K562 (cell line): ENCODE data around the gene BCL11A. TPM values are rescaled to one million over a fixed set of nuclear protein-coding genes. Genes with fewer than 3 reads are reported as not detected.

Source experiments
- ATAC-seq: fragments of 200-7000 bp; cut with Tn5 transposase; 3 replicates; pipeline ENCODE4 v1.9.1; 2020; ENCODE audit warnings: moderate library complexity
- BruUV-seq: library from RNA; stranded (reverse); fragments of 400-500 nt; replicated peaks from 2 replicates; lab custom pipeline; 2021; lab: Mats Ljungman, UMichigan
- CTCF ChIA-PET: fragments of 300-600 bp; formaldehyde crosslinking; extraction: SDS; loops from one replicate; lab custom pipeline; 2021; ENCODE audit warnings: low intra/inter-chr PET ratio; lab: Yijun Ruan, JAX
- POLR2A ChIA-PET: fragments of 300-600, 350-650 bp; sonication (Branson Sonifier 250); formaldehyde crosslinking; extraction: SDS; loops from one replicate; lab custom pipeline; 2021; ENCODE audit warnings: antibody characterized with exemption, inconsistent platforms; lab: Yijun Ruan, JAX
- DNase-seq, 4 experiments: peaks; one replicate each; pipeline versions ENCODE4 v3.0.0 to v3.0.0-alpha.2; 2011 to 2018; ENCODE audit warnings: low spot score in 3 of 4, mixed read lengths in 3 of 4; ENCODE audit errors: extremely low read depth in 1 of 4
- FAIRE-seq: peaks from 2 replicates; lab custom pipeline; 2011; peaks lifted over from hg19 to GRCh38; lab: Jason Lieb, UNC
- H2AFZ ChIP-seq: 2 replicates; pipeline ENCODE4 v1.6.0; 2011; ENCODE audit warnings: low read depth, low read length, control low read depth, inconsistent platforms
- H3K27ac ChIP-seq: fragments of 200-600 bp; 3 replicates; pipeline ENCODE4 v1.8.0; 2011; ENCODE audit warnings: low read depth, mild to moderate bottlenecking, control low read depth, inconsistent platforms, low read length, moderate library complexity, mixed read lengths; ENCODE audit errors: extremely low read depth
- H3K27me3 ChIP-seq, 2 experiments: fragments of 300-600 bp in 1 of 2; 2 replicates in 1 of 2; 3 replicates in 1 of 2; pipeline versions ENCODE4 v1.6.0 to v1.8.0; 2011; ENCODE audit warnings: inconsistent platforms in 2 of 2, low read length in 2 of 2, mild to moderate bottlenecking in 1 of 2, mixed read lengths in 1 of 2, moderate library complexity in 1 of 2; ENCODE audit not compliant: control insufficient read depth in 2 of 2, insufficient read depth in 2 of 2
- H3K36me3 ChIP-seq: fragments of 300-600 bp; 3 replicates; pipeline ENCODE4 v1.8.0; 2011; ENCODE audit warnings: mild to moderate bottlenecking, low read length, inconsistent platforms; ENCODE audit not compliant: control insufficient read depth, insufficient read depth
- H3K4me1 ChIP-seq, 2 experiments: fragments of 200-600 bp in 1 of 2; replicated peaks in 1 of 2; 2 replicates in 1 of 2; 3 replicates in 1 of 2; pipeline versions ENCODE4 v1.5.1 to v1.8.0; 2011; ENCODE audit warnings: inconsistent platforms in 2 of 2, low read length in 2 of 2, mild to moderate bottlenecking in 1 of 2, mixed read lengths in 1 of 2, moderate library complexity in 1 of 2; ENCODE audit not compliant: control insufficient read depth in 2 of 2, insufficient read depth in 2 of 2
- H3K4me2 ChIP-seq: 2 replicates; pipeline ENCODE4 v1.6.1; 2011; ENCODE audit warnings: low read length, control low read depth, inconsistent platforms, mixed read lengths; ENCODE audit not compliant: insufficient read depth
- H3K4me3 ChIP-seq: fragments of 200-600 bp; sonication (generic), shearing (Covaris generic); 2 replicates; pipeline ENCODE4 v1.5.1; 2016; ENCODE audit warnings: control low read depth, inconsistent platforms
- H3K79me2 ChIP-seq: fragments of 200-600 bp; 3 replicates; pipeline ENCODE4 v1.8.0; 2011; ENCODE audit warnings: low read length, inconsistent platforms; ENCODE audit not compliant: control insufficient read depth, insufficient read depth
- H3K9ac ChIP-seq, 2 experiments: 2 replicates each; pipeline versions ENCODE4 v1.6.0 to v1.6.1; 2011; ENCODE audit warnings: low read depth in 2 of 2, low read length in 2 of 2, control low read depth in 1 of 2, inconsistent platforms in 1 of 2, mild to moderate bottlenecking in 1 of 2, mixed read lengths in 1 of 2; ENCODE audit not compliant: insufficient read depth in 1 of 2
- H3K9me1 ChIP-seq: one replicate; pipeline ENCODE4 v1.6.0; 2011; ENCODE audit warnings: inconsistent platforms, mild to moderate bottlenecking, low read length, moderate library complexity; ENCODE audit not compliant: control insufficient read depth, insufficient read depth
- H3K9me3 ChIP-seq: replicated peaks from 2 replicates; pipeline ENCODE4 v1.5.1; 2011; ENCODE audit warnings: low read depth, low read length, inconsistent platforms; ENCODE audit not compliant: control insufficient read depth, insufficient read depth
- H4K20me1 ChIP-seq: replicated peaks from 2 replicates; pipeline ENCODE4 v1.6.1; 2011; ENCODE audit warnings: low read length, inconsistent platforms, mixed read lengths; ENCODE audit not compliant: control insufficient read depth, insufficient read depth
- AFF4 ChIP-seq: sonication (generic); formaldehyde crosslinking; IDR thresholded peaks from 2 replicates; pipeline ENCODE4 v1.8.0; 2023; ENCODE audit warnings: mild to moderate bottlenecking, missing genetic modification reagents
- CCAR2 ChIP-seq: fragments of 200-400 bp; formaldehyde crosslinking; IDR thresholded peaks from 2 replicates; pipeline ENCODE4 v1.6.1; 2017; ENCODE audit warnings: mild to moderate bottlenecking, low read depth, low read length
- MEF2A ChIP-seq: IDR thresholded peaks from 2 replicates; pipeline ENCODE4 v1.6.1; 2011; ENCODE audit warnings: low read depth, mild to moderate bottlenecking, low read length, moderate library complexity; ENCODE audit not compliant: control insufficient read depth
- NEUROD1 ChIP-seq: fragments of 150-350 bp; IDR thresholded peaks from 2 replicates; pipeline ENCODE4 v1.6.1; 2014; ENCODE audit warnings: borderline replicate concordance, low read length, low read depth; ENCODE audit not compliant: partially characterized antibody
- PTRF ChIP-seq: fragments of 450-650 bp; IDR thresholded peaks from 2 replicates; pipeline ENCODE4 v1.6.1; 2016; ENCODE audit warnings: mild to moderate bottlenecking, missing genetic modification characterization, missing compliant biosample characterization
- PURB ChIP-seq: sonication (generic); formaldehyde crosslinking; IDR thresholded peaks from 2 replicates; pipeline ENCODE4 v1.9.0; 2021; ENCODE audit warnings: low read depth, mild to moderate bottlenecking, missing genetic modification reagents
- RBM14 ChIP-seq: fragments of 200-400 bp; formaldehyde crosslinking; IDR thresholded peaks from 2 replicates; pipeline ENCODE4 v1.6.1; 2018; ENCODE audit warnings: low read depth, mild to moderate bottlenecking, low read length, moderate library complexity, borderline replicate concordance; ENCODE audit not compliant: insufficient read depth
- REST ChIP-seq, 2 experiments: fragments of 450-650 bp; formaldehyde crosslinking in 1 of 2; IDR thresholded peaks; 2 replicates each; pipeline versions ENCODE4 v1.4.0 to v1.6.1; 2014 to 2020; ENCODE audit warnings: mild to moderate bottlenecking in 2 of 2, borderline replicate concordance in 1 of 2, low read depth in 1 of 2
- TCFL5 ChIP-seq: fragments of 250-450 bp; sonication (Bioruptor Pico); conservative IDR thresholded peaks from 2 replicates; pipeline ENCODE4 v1.6.1; 2021; ENCODE audit warnings: mild to moderate bottlenecking, moderate library complexity, matching md5 sums
- ZNF431 ChIP-seq: sonication (generic); formaldehyde crosslinking; IDR thresholded peaks from 2 replicates; pipeline ENCODE4 v1.8.0; 2022; ENCODE audit warnings: mild to moderate bottlenecking, missing genetic modification reagents
- ZSCAN29 ChIP-seq: fragments of 450-650 bp; IDR thresholded peaks from 2 replicates; pipeline ENCODE4 v1.6.1; 2017
- WGBS: fragments of 100-300 bp; shearing (Covaris generic); methylation state at CpG from one replicate; pipeline ENCODE4 v1.1.6; 2016; ENCODE audit warnings: low coverage, mixed read lengths; ENCODE audit not compliant: insufficient coverage; ENCODE audit errors: missing lambda C conversion rate; 5-methylcytosine and 5-hydroxymethylcytosine counted together
- in situ Hi-C: fragments of 300-500 bp; cut with MboI; formaldehyde crosslinking; loops from 4 replicates; pipeline ENCODE4 v1.15.0; 2018; ENCODE audit warnings: inconsistent platforms, mixed read lengths
- intact Hi-C: fragments of 100-400 bp; cut with micrococcal nuclease; formaldehyde crosslinking; loops from 2 replicates; pipeline ENCODE4 v1.14.2; 2022
- polyA plus RNA-seq, 8 experiments: library from polyadenylated mRNA; depleted of rRNA in 4 of 8; stranded (reverse) in 5 of 8; unstranded in 3 of 8; fragments of >200 nt; fragmentation: Nextera tagmentation in 2 of 8; fragmentation: Illumina TruSeq in 1 of 8; extraction: Ambion mirVana in 2 of 8; extraction: Trizol in 1 of 8; gene quantifications; 2 replicates each; pipeline versions ENCODE4 v1.2.1 to v1.2.3, GENCODE V29; 2011 to 2014; ENCODE audit warnings: inconsistent platforms in 1 of 8, missing spikeins in 1 of 8
- total RNA-seq, 7 experiments: library from RNA; depleted of rRNA in 6 of 7; stranded (reverse); fragments of >200 nt in 6 of 7; fragmentation: Illumina TruSeq in 2 of 7; extraction: Trizol in 2 of 7; gene quantifications; 2 replicates each; pipeline versions ENCODE4 v1.2.1 to v1.2.3, GENCODE V29; 2011 to 2021; ENCODE audit warnings: low replicate concordance in 1 of 7

Gene BCL11A
- total and polyA plus RNA-seq, 9 of the 15 experiments (the other 6 are each of a cell fraction or from before 2014, with no cell fraction given): 0.13 TPM; not detected in 8

DNA sequence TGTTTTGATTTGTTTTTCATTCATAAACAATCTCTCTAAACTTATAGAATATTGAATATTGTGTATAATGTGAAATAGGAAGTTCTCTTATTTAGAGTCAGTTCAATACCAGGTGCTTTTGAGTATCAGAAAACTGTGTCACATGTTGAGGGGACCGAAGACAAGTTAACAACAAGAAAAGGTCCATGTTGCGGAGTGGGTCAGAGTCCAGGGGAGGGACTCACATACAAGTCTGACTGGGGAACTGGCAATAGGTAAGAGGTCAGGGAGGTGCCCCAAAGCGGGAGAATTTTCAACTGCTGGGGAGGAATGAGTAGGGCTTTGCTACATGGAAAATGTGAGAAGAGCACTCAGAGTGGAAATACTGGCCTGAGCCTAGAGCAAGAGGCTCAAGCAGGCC lies 19.8 kb upstream of the BCL11A start:
- in situ Hi-C loops: no loop called here
- Histone ChIP-seq H3K4me1 (no peaks in the 10 kb centered on the region), H2AFZ (no peak overlapping the region), H3K27me3 (peaks cover under 1 to 4% of the 10 kb centered on the region in 2 experiments; a peak in 3 of 5 replicates), H4K20me1 (no peaks in the 10 kb centered on the region), H3K9ac (no peak overlapping the region), H3K27ac (no peak overlapping the region), H3K9me3 (no peaks in the 10 kb centered on the region), H3K9me1 (no peaks in the 10 kb centered on the region), H3K79me2 (no peaks in the 10 kb centered on the region), H3K36me3 (no peaks in the 10 kb centered on the region), H3K4me3 (no peak overlapping the region), H3K4me2 (no peak overlapping the region)
- ChIA-PET CTCF (no interaction called here), POLR2A (interaction anchor here (1.4 kb wide), 1 partner anchor 9 kb away, joined by 3 read pairs; no protein-coding TSS in a partner anchor)
- BruUV-seq: no TSS peak
- intact Hi-C loops: no loop called here
- 5% methylated on average over 3 of the region's 3 CpGs for WGBS
- FAIRE-seq: no peak
- ATAC-seq: no peak
- DNase-seq: no peak
- TF ChIP-seq REST (IDR thresholded peaks at IDR 0.05; ENCODE audit: borderline replicate concordance): no peak
- no peak for TF ChIP-seq REST (CRISPR knock-in tag; IDR thresholded peaks at IDR 0.05; ENCODE audit: low read depth)
- no peak for TF ChIP-seq NEUROD1
- TF ChIP-seq AFF4 (CRISPR knock-in tag): no peak
- TF ChIP-seq MEF2A: no peak
- no peak for TF ChIP-seq PURB (CRISPR knock-in tag)
- TF ChIP-seq ZSCAN29: no peak
- TF ChIP-seq CCAR2: no peak
- no peak for TF ChIP-seq PTRF (tag)
- TF ChIP-seq TCFL5: no peak
- no peak for TF ChIP-seq ZNF431
- no peak for TF ChIP-seq RBM14
